GM20431 (cell line): Measurements from ENCODE around the gene ARMC9.

Experiments
- in situ Hi-C: fragments of 300-500 bp; cut with MseI, MboI; formaldehyde crosslinking; loops from one replicate; pipeline ENCODE4 v1.15.0; 2020; ENCODE audit warnings: low sequenced_read_pairs; ENCODE audit not compliant: unreplicated experiment

The ARMC9 gene

DNA sequence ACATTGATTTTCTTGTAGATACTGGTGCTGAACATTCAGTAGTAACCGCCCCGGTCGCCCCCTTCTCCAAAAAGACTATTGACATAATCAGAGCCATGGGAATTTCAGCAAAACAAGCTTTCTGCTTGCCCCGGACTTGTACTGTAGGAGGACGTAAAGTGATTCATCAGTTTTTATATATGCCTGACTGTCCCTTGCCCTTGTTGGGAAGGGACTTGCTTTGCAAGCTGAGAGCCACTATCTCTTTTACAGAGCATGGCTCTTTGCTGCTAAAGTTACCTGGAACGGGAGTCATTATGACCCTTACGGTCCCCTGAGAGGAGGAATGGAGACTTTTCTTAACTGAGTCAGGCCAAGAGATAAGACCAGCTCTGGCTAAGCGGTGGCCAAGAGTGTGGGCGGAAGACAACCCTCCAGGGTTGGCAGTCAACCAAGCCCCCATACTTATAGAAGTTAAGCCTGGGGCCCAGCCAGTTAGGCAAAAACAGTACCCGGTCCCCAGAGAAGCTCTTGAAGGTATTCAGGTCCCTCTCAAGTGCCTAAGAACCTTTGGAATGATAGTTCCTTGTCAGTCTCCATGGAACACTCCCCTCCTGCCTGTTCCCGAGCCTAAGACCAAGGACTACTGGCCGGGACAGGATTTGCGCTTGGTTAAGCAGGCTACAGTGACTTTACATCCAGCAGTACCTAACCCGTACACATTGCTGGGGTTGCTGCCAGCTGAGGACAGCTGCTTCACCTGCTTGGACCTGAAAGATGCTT is 205.2 kb downstream of the ARMC9 start:
- in situ Hi-C loops: loop anchor here (25.0 kb wide), 1 partner anchor 166 kb away; no protein-coding TSS in a partner anchor

DNA sequence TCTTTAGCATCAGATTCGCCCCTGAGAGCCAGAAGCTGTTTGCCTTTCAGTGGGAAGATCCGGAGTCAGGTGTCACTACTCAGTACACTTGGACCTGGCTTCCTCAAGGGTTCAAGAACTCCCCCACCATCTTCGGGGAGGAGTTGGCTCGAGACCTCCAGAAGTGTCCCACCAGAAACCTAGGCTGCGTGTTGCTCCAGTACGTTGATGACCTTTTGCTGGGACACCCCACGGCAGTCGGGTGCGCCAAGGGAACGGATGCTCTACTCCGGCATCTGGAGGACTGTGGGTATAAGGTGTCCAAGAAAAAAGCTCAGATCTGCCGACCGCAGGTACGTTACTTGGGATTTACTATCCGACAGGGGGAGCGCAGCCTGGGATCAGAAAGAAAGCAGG is 205.8 kb downstream of the ARMC9 start:
- in situ Hi-C loops: loop anchor here (25.0 kb wide), 1 partner anchor 167 kb away; no protein-coding TSS in a partner anchor

DNA sequence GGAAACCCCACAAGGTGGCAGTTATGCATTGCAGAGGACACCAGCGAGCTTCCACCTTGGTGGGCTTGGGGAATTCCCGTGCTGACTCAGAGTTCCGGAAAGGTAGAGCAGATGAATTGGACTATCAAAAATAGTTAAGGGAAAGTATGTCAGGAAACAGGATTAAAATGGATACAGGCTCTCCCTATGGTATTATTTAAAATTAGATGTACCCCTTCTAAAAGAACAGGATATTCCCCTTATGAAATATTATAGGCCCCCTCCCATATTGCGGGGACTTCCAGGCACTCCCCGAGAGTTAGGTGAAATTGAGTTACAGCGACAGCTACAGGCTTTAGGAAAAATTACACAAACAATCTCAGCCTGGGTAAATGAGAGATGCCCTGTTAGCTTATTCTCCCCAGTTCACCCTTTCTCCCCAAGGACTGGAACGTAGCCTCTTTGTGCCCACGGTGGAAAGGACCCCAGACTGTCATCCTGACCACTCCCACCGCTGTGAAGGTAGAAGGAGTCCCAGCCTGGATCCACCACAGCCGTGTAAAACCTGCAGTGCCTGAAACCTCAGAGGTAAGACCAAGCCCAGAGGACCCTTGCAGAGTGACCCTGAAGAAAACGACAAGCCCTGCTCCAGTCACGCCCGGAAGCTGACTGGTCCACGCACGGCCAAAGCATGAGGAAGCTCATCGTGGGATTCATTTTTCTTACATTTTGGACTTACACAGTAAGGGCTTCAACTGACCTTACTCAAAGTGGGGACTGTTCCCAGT is 207.4 kb downstream of the ARMC9 start:
- in situ Hi-C loops: loop anchor here (25.0 kb wide), 1 partner anchor 168 kb away; no protein-coding TSS in a partner anchor

DNA sequence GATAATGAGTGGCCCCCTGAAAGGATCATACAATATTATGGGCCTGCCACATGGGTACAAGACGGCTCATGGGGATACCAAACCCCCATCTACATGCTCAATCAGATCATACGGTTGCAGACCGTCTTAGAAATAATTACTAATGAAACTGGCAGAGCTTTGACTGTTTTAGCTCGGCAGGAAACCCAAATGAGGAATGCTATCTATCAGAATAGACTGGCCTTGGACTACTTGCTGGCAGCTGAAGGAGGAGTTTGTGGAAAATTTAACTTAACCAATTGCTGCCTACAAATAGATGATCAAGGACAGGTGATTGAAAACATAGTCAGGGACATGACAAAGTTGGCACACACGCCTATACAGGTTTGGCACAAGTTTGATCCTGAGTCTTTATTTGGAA is 209.3 kb downstream of the ARMC9 start:
- in situ Hi-C loops: loop anchor here (25.0 kb wide), 1 partner anchor 170 kb away; no protein-coding TSS in a partner anchor

DNA sequence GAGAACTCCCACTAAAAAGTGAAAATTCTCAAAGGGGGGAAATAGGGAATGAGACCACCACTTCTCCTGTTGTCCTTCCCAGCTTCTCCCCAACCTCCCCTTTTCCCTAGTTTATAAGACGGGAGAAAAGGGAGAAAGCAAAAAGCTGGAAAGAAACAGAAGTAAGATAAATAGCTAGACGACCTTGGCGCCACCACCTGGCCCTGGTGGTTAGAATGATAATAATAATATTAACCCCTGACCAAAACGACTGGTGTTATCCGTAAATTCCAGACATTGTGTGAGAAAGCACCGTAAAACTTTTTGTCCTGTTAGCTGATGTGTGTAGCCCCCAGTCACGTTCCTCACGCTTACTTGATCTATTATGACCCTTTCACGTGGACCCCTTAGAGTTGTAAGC is 209.9 kb downstream of the ARMC9 start:
- in situ Hi-C loops: loop anchor here (25.0 kb wide), 1 partner anchor 171 kb away; no protein-coding TSS in a partner anchor

DNA sequence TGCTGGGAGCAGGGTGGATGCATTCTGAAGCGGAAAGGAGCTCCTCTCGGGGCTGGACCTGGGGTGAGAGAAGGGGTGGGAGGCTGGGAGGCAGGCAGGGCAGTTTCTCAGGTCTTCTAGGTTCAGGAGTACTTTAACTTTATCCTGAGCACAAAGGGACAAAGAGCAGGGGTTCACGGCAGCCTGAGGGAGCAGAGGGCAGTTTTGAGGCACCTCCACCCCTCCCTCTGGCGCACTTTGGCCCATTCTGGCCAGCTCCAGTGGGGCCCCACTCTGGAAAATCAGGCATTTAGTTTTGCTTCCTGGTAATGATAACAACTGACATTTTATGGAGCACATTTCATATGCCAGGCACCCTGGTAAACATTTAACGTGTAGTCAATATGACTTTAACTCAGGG is 211.3 kb downstream of the ARMC9 start:
- in situ Hi-C loops: loop anchor here (25.0 kb wide), 1 partner anchor 172 kb away; no protein-coding TSS in a partner anchor

DNA sequence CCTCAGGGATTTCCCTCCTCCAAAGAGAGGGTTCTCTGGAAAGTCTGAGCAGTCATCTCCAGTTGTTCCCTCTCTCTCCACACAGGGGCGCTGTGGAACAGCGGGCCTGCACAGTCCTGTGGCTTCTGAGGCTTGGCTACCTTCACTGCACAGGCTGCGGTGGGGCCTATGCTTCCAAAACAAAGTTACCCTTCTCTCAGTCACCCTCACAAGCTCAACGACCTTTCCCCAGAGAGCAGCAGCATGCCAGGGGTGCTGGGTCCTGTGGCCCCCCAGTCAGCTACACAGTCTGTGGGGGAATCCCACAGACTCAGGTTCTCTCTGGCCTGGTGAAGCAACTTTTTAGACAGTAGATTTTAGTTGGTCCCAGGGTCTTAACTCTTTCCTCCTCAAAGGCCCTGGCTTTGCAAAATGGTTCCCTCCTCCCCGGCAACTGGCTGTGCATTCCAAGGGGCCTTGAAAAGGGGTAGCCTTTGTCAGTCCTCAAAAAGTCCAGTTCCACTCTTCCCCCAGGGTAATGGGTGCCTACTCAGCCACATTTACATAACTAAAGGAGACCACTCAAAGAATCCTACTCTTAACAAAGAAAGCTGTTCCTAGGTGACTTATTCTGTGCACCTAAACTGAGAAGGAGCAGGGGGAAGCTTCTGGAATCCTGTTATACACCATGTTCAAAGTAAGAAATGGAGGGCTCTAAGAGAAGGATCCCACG is 212.0 kb downstream of the ARMC9 start:
- in situ Hi-C loops: loop anchor here (25.0 kb wide), 1 partner anchor 173 kb away; no protein-coding TSS in a partner anchor

DNA sequence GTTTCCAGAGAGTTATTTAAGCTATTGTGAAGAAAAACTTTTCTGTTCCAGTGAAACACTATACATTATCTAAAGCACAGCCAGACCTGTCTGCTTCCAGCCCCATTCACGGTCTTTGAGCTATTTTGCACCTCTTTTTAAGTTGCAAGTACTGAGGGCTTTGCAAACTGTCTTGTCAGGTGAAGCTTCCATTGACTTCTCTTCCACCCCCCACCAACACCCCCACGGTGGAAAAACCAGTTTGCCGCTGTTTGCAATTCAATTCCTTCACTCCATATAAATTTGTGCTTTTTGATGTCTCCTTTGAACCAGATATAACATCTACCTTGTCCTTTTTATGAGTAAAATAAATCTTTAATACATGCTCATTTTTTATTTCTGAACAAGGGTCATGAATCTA is 212.8 kb downstream of the ARMC9 start:
- in situ Hi-C loops: loop anchor here (25.0 kb wide), 1 partner anchor 174 kb away; no protein-coding TSS in a partner anchor

DNA sequence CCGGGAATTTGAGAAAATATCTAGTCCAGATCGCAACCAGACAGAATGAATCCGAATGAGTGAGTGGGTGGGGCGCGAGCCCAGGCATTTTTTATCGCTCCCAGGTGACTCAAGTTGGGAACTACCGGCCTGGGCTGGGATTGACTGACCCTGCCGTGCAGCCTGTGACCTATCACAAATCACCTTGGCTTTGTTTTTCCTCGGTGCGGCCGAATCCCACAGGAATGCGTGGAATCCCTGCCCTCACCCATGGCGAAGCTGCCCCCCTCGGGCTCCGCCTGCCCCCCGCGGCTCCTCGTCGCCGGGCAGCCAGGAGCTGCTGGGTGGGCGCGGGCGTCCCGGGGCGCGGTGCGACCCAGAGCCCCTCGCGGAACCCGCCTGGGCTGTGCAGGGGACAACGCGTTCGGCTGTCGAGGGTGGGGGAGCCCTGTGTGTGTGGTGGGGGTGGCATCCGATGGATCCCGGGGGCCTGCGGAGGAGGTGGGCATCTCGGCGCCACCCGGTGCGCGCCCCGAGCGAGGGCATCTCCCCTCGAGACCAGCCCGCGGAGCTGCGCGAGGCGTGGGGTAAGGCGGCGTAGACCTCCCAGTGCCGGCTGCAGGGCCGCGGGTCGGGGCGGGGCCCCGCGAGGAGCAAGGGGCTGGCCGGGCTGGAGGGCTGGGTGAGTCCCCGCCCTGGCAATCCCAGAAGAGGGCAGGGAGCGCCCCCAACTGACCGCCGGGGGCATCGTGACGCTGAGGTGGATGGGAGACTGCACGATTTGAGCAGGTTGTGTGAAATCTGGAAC is 213.6 kb downstream of the ARMC9 start:
- in situ Hi-C loops: loop anchor here (25.0 kb wide), 1 partner anchor 175 kb away; no protein-coding TSS in a partner anchor

DNA sequence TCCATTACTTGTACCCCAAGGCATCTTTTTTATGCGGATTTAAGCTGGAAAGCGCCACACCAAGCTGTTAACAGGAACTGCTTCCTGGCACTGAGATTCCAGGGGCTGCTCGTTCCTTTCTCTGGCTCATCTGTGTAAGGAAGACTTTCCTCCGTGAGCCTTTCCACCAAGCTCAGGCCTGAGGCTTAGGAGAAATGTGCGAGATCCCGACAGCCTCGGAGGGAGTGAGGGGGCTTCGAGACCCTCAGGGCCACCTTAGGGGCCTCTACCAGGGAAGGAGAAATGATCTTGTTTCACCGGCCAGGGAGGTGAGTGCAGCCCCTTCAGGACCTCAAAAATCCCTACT is 214.2 kb downstream of the ARMC9 start:
- in situ Hi-C loops: loop anchor here (25.0 kb wide), 1 partner anchor 175 kb away; no protein-coding TSS in a partner anchor

DNA sequence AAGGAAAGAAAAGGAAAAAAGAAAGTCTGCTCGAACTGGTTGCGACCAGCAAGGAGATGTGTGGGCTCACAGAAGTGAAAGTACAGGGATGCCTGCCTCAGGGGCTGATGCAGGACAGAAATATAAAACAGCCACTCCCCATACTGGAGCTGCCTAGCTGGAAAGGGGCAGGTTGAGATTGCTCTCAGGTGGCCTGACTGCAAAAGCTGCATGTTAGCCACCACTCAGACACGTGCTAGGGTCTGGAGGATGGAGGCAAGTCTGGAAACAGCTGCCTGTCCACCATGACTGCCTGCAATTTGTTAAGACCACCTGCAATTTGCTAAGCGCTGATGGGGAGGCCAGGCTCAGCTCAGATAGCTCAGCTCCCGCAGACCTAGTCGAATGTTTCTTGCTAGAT is 215.0 kb downstream of the ARMC9 start:
- in situ Hi-C loops: loop anchor here (25.0 kb wide), 1 partner anchor 176 kb away; no protein-coding TSS in a partner anchor

DNA sequence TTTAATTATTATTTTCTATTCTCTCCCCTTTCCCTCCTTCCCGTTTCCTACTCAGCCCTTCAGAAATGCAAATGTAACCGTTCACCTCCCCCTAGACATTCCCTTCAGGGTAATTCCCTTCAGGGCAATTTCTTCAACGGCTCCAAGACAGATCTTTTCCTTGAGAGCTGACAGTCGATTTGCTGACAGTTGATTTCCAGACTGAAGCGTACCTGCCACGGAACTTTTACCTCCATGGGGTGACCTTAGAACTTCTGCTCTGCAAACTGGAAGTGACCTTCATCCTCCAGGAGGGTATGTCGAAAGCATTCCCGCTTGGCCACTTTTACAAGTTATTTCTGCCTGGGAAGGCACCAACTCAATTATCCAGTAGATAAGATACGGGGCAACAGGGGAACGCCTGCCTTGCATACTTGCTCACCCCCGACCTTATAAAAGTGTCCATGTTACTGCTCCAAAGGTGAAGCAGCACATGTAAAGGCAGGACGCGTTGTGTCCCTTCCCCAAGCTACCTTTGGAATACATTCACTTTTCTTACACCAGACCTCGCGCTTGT is 215.6 kb downstream of the ARMC9 start:
- in situ Hi-C loops: loop anchor here (25.0 kb wide), 1 partner anchor 177 kb away; no protein-coding TSS in a partner anchor

DNA sequence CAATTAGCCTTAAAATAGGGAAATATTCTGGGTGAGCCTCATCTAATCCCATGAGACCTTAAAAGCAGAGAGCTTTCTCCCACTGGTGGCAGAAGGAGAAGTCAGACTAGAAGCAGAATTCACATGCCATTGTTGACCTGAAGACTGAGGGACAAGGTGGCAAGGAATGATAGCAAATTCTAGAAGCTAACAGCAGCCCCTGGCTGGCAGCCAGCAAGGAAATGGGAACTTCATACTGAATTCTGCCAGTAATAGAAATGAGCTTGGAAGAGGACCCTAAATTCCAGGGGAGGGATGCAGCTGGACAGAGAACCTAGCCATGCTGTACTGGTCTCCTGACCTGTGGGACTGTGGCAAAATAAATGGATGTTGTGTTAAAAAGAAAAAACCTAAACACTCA is 216.6 kb downstream of the ARMC9 start:
- in situ Hi-C loops: loop anchor here (25.0 kb wide), 1 partner anchor 178 kb away; no protein-coding TSS in a partner anchor

DNA sequence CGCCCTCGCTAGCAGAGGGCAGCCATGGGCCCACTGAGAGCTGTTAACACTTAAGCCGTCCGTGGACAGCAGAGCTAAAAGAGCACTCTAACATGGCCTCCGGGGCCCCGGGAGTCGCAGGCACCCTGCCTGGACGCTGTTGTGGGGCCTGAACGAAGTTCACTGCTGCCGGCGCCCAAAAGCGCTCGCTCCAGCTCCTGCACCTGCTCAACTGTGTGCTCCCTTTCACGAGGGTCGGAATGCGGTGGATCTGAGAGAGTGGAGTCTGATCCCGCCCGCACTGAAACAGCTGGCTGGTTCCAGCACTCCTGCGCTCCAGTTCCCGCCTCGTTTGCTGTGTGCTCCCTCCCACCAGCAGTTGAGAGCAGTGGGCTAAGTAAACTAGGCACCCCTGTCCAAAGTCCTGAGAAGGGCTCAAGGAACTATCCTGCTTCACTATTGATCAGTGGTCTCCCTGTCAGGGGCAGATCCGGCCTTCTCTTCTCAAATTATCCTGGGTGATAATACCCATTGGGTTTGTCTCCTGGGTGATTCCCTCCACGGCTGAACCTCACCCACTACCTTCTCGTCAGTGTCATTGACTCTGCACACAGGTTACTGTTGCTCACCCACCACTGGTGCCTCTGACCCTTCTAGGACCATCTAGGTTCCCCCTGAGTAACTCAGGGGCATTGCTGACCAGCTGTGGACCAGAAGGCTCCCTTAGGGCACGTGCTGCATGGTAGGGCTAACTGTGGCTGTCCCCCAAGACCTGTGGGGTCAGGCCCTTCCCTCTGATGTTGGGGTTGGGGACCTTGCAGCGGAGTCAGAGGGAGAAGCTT is 220.6 kb downstream of the ARMC9 start:
- in situ Hi-C loops: loop anchor here (25.0 kb wide), 1 partner anchor 182 kb away; no protein-coding TSS in a partner anchor

DNA sequence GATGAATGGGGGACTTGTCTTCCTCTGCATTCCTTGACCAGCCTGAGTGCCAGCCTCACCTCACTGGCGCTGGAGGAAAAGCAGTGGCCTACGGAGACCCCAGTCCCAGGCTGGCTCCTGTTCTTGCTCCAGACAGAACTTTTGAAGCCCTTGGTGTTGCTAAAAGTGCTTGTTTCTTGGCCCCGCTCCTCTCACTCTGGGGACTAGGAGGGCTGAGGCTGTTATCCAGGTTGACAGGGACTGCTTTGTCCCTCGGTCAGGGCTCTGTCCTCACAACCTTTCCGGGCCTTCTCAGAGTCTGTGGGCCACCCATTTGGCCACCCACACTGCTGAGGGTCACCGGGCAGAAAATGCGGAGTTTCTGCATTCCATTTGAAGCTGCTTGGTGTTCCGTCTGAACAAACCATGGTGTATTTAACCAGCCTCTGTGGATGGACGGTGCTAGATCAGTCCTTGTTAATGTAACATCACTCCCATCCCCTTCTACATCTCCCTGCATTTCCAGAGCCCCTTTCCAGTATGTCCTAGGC is 222.7 kb downstream of the ARMC9 start:
- in situ Hi-C loops: loop anchor here (25.0 kb wide), 1 partner anchor 184 kb away; no protein-coding TSS in a partner anchor

DNA sequence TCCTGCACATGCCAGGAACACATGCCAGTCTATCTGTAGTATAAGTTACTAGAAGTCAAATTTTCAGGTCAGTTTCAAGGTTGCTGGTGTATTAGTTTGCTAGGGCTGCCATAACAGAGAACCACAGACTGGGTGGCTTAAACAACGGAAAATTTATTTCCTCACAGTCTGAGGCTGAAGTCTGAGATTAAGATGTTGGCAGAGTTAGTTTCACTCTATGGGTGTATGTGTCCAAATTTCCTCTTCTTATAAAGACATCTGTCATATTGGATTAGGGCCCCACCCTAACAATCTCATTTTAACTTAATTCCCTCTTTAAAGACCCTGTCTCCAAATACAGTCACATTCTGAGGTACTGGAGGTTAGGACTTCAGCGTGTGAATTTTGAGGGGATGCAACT is 223.6 kb downstream of the ARMC9 start:
- in situ Hi-C loops: loop anchor here (25.0 kb wide), 1 partner anchor 185 kb away; no protein-coding TSS in a partner anchor

DNA sequence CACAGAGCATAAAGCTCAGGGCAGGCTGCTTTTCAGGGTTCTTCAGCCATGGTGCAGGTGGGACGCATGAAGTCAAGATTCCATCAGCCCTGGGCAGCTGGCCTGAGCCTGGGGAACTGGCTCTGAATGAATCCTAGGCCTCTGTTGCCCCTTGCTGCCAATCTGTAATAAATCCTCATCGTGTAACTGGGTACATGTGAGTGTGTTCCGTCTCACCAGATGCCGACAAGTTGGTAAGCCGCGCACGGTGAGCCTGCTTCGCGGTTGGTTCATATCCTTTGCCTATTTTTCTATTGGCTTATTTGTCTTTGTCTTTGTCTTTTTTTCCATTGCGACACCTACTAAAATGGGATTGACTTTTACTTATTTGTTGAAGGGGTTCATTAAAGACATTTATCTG is 224.7 kb downstream of the ARMC9 start:
- in situ Hi-C loops: loop anchor here (25.0 kb wide), 1 partner anchor 186 kb away; no protein-coding TSS in a partner anchor
